Epithelial cell of esophagus (primary cell): Measurements from ENCODE around the gene EIF2S1.
A peak's percentile ranks its signal among the peaks of the same experiment; 100 is the strongest.

Source experiments
- DNase-seq: peaks from one replicate; pipeline ENCODE4 v3.0.0; 2010; ENCODE audit warnings: low read depth
- H3K4me3 ChIP-seq: 2 replicates; pipeline ENCODE4 v1.5.1; 2011; ENCODE audit warnings: mild to moderate bottlenecking, low read length, control low read depth
- CTCF ChIP-seq: IDR thresholded peaks from 2 replicates; pipeline ENCODE4 v1.5.1; 2011; ENCODE audit warnings: low read depth, mild to moderate bottlenecking, low read length, control low read depth, inconsistent platforms; ENCODE audit not compliant: insufficient read depth; ENCODE audit errors: missing control alignments

The EIF2S1 gene

GRCh38 chr14:67372833-67373232 is 12.7 kb downstream of the EIF2S1 start:
- TF ChIP-seq CTCF = no peak
- no peak overlapping the region for H3K4me3 ChIP-seq
- no peak for DNase-seq

GRCh38 chr14:67373347-67373746 is 13.2 kb downstream of the EIF2S1 start:
- TF ChIP-seq CTCF = no peak
- H3K4me3 ChIP-seq = no peak overlapping the region
- DNase-seq = no peak

GRCh38 chr14:67377916-67378315 is 17.8 kb downstream of the EIF2S1 start:
- H3K4me3 ChIP-seq = no peak overlapping the region
- no peak for TF ChIP-seq CTCF
- DNase-seq = no peak

GRCh38 chr14:67385120-67385519 is 25.0 kb downstream of the EIF2S1 start:
- TF ChIP-seq CTCF = no peak
- H3K4me3 ChIP-seq = no peak overlapping the region
- DNase-seq = peak; percentile 67

- DNase-seq = peak; percentile 84
- TF ChIP-seq CTCF = no peak
- H3K4me3 ChIP-seq = no peak overlapping the region
Observed at GRCh38 chr14:67385618-67386017, 25.5 kb downstream of the EIF2S1 start.

GRCh38 chr14:67387195-67387594 is 27.1 kb downstream of the EIF2S1 start:
- H3K4me3 ChIP-seq = no peak overlapping the region
- TF ChIP-seq CTCF = no peak
- peak; percentile 33 for DNase-seq

GRCh38 chr14:67389275-67389674 is 29.1 kb downstream of the EIF2S1 start:
- TF ChIP-seq CTCF = no peak
- H3K4me3 ChIP-seq = no peak overlapping the region
- no peak for DNase-seq
